Omental fat pad (tissue), 4 donors: ENCODE measurements around the gene CD52. TPM values are rescaled to one million over a fixed set of nuclear protein-coding genes. Genes with fewer than 3 reads are reported as not detected.

ENCODE experiments used
- ATAC-seq: fragments of 150-250 bp; one replicate; pipeline ENCODE4 v1.9.1; 2016; ENCODE audit warnings: mild to moderate bottlenecking, moderate library complexity; ENCODE audit not compliant: low FRiP score
- DNase-seq: peaks from one replicate; pipeline ENCODE4 v3.0.0-alpha.2; 2019; ENCODE audit warnings: low spot score
- total RNA-seq, 4 donors: library from RNA; depleted of rRNA; stranded (reverse); fragments of >200 nt; gene quantifications; one replicate each; pipeline ENCODE4 v1.1.0, GENCODE V29; 2016
- TF ChIP-seq, protein P1 (sequence below), 3 donors: fragments of 450-650 bp; IDR thresholded peaks; one replicate each; pipeline ENCODE4 v1.5.1; 2016 to 2017; ENCODE audit warnings: antibody characterized with exemption in 3 of 3, mild to moderate bottlenecking in 3 of 3, moderate library complexity in 2 of 3

The CD52 gene
- total RNA-seq, 4 donors from 2014 or later = 4.3 to 227 (median 13.2) TPM; not detected in 1

DNA sequence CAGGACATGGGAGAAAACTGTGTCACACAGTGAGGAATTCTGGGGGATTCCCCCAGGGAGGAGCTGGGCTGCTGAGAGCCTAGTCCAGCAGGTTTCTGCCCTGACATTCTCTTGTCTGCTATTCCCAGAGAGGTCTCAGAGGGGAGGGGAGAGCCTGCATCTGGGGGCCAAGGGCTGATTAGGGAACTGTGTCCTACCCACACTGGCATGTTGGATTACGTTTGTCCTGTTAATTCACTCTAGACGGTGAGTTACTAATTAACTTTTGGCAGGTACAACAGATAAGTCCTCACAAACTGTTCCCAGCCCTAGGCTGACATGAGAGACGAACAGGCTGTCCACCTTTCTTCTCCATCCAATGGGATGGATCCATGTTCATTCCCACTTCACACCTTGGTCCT lies 40.5 kb upstream of the CD52 start:
- DNase-seq = no peak
- TF ChIP-seq, protein P1, sequence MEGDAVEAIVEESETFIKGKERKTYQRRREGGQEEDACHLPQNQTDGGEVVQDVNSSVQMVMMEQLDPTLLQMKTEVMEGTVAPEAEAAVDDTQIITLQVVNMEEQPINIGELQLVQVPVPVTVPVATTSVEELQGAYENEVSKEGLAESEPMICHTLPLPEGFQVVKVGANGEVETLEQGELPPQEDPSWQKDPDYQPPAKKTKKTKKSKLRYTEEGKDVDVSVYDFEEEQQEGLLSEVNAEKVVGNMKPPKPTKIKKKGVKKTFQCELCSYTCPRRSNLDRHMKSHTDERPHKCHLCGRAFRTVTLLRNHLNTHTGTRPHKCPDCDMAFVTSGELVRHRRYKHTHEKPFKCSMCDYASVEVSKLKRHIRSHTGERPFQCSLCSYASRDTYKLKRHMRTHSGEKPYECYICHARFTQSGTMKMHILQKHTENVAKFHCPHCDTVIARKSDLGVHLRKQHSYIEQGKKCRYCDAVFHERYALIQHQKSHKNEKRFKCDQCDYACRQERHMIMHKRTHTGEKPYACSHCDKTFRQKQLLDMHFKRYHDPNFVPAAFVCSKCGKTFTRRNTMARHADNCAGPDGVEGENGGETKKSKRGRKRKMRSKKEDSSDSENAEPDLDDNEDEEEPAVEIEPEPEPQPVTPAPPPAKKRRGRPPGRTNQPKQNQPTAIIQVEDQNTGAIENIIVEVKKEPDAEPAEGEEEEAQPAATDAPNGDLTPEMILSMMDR (IDR thresholded peaks at IDR 0.05) = no peak
- ATAC-seq = no peak

DNA sequence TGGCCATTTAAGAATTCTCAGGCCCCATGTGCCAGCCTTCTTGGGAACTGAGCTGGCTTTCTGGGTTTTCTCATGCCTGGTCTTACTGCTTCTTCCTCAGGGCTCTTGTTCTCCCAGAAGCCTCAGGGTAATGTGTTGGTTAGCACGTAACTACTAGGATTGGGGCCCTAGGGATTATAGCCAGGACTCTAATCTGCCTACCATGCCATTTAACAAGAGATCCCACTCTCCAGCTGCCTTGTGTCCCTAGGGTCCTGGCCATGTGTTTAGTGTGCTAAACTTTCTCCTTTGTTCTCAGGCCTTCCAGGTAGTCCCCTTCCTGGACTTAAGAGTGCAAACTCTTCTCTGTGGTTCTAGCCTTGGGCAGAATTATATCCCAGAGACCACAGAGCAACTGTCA lies 40.0 kb upstream of the CD52 start:
- no peak for DNase-seq
- TF ChIP-seq, protein P1 (IDR thresholded peaks at IDR 0.05) = no peak
- ATAC-seq = no peak

DNA sequence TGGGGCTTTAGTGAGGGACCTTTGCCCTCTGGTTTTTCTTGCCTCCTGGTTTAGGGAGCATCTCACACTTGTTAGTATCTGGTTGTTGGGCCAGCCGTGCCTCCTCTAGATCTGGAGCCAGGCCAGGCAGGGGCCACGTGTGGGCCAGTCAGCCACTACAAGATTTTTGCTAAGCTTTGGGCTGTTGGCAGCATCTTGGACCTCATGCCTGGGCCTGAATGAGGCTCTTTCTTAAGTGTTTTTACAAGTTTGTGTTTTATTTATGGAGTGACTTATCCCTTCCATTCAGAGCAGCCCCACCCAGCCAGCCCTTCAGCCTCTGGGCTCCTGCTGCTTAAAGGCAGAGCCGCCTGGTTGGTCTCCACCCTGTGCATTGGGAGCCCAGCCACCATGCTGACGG lies 39.5 kb upstream of the CD52 start:
- TF ChIP-seq, protein P1 (IDR thresholded peaks at IDR 0.05) = no peak
- no peak for DNase-seq
- no peak for ATAC-seq

DNA sequence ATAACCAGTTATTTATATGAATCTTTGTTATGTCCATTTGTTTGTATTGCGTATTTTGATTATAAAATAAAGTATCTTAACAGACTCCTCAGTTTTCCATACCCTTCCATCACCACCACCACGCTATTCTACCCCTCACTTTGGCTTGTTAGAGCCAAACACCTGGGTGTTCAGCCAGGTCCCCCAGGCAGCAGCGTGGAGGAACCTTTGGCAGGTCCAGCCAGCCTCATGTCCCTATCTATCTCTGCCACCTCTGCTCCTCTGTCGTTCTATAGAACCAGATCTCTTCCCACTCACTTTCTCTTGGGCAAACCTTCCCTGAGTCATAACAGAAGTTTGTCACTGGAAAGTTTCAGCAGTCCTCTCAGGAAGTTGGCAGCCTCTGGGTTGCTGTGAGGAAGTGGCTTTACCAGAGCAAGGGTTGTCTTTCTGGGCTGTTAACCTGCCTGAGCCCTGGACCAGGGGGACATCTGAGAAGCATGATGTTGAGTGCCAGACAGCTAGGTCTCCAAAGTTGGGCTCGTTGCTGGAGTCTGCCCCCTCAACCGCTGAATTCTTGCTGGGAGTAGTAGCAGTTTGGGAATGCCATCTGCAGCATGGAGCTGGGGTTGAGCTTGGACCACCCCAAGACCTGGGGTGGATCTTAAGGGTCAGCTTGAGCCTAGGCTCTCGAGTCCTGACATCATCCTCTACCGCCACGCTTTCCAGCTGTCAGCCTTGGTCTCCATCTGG lies 38.9 kb upstream of the CD52 start:
- TF ChIP-seq, protein P1 (IDR thresholded peaks at IDR 0.05) = no peak
- DNase-seq (no peak), ATAC-seq (no peak)

DNA sequence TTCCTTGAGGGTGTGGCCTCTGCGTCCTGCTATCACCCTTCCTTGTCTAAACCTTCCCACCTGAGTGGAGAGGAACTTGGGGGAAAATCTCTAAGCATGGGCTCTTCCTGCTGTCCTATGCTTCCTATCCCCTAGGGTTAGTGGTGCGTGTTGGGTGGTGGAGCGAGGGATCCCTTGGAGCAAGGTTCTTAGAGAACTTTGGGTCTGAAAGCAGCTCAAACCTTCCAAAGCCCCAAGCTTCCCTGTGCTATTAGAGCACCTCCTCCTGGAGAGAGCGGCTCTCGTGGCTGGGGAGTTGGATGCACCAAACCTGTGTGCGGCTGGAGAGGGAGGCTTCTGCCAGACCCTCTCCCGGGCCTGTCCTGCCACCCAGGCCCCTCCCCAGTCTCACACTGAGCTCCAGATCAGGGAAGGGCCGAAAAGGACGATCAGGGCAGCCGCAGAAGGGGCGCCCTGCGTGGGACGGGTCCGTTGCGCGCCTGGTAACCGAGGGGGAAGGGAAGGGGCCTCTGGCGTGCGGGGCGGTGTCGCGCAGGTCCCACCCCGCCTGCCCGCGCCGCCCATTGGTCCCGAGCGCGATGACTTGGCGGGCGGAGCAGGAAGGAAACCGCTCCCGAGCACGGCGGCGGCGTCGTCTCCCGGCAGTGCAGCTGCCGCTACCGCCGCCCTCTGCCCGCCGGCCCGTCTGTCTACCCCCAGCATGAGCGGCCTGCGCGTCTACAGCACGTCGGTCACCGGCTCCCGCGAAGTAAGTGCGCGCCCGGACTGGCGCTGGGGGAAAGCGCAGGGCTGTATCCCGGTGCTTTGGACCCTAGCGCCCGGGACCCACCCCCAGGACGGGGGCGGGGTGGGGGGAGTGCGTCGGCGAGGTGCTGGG lies 38.1 kb upstream of the CD52 start, which contains the start of gene SH3BGRL3:
SH3BGRL3 (plus strand) TSS at position 631 of the 877 bp plus-strand sequence; CDS start at position 701, 70 bp downstream.
- TF ChIP-seq, protein P1 (IDR thresholded peaks at IDR 0.05) = no peak
- ATAC-seq (peak; percentile 63), DNase-seq (peak; percentile 76)

DNA sequence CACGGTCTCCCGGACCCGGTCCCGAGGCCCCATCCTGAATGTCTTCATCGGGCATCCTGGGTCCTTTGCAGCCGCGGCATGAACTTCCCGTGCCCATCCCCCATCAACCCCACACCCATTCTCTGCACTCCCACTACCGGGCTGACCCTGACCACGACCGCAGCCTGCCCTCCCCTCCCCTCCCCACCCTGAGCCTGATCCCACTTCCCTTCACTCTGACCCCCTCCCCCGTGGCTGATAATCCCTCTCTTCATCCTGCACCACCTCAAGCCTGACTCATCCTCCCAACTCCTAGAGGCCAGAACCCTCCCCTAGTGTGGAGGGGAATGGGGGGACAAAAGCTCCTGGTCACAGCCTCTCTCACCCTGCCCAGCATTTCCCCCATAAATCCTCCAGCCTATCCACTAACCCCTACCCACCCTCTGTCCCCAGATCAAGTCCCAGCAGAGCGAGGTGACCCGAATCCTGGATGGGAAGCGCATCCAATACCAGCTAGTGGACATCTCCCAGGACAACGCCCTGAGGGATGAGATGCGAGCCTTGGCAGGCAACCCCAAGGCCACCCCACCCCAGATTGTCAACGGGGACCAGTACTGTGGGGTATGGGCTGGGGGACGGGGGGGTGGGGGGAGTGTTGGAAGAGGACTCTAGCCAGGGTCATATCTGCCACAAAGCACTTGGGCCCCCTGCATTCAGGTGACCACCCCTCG lies 37.3 kb upstream of the CD52 start:
- TF ChIP-seq, protein P1 (IDR thresholded peaks at IDR 0.05) = no peak
- DNase-seq (no peak), ATAC-seq (no peak)
